AG09319 (cell line): ENCODE data around the gene ENDOG.

Experiments
- DNase-seq: peaks from one replicate; pipeline ENCODE4 v3.0.0-alpha.2; 2010; ENCODE audit warnings: low read depth; ENCODE audit errors: extremely low read depth
- CTCF ChIP-seq: IDR thresholded peaks from 2 replicates; pipeline ENCODE4 v1.5.1; 2011; ENCODE audit warnings: low read depth, mild to moderate bottlenecking, inconsistent platforms, low read length, moderate library complexity

ENDOG gene

GRCh38 chr9:128819716-128820664 is 1.7 kb downstream of the ENDOG start:
- no peak for TF ChIP-seq CTCF
- DNase-seq = no peak

GRCh38 chr9:128820665-128821583 is 2.6 kb downstream of the ENDOG start:
- no peak for TF ChIP-seq CTCF
- DNase-seq = no peak

- TF ChIP-seq CTCF = no peak
- no peak for DNase-seq
Measured at GRCh38 chr9:128821584-128822406, 3.5 kb downstream of the ENDOG start.

- TF ChIP-seq CTCF = no peak
Measured at GRCh38 chr9:128822407-128823042, 4.2 kb downstream of the ENDOG start.

GRCh38 chr9:128823362-128823902 is 5.1 kb downstream of the ENDOG start:
- no peak for DNase-seq
- TF ChIP-seq CTCF = no peak

More at GRCh38 chr9:128822407-128823042, 4.2 kb downstream of the ENDOG start:
- DNase-seq = no peak

GRCh38 chr9:128823903-128824406 is 5.7 kb downstream of the ENDOG start:
- TF ChIP-seq CTCF = no peak
- DNase-seq = no peak
